ENCODE results near the gene PDXP.

GRCh38 chr22:37641561-37641949 lies 17.0 kb upstream of the PDXP start:
- TF ChIP-seq, protein P1, sequence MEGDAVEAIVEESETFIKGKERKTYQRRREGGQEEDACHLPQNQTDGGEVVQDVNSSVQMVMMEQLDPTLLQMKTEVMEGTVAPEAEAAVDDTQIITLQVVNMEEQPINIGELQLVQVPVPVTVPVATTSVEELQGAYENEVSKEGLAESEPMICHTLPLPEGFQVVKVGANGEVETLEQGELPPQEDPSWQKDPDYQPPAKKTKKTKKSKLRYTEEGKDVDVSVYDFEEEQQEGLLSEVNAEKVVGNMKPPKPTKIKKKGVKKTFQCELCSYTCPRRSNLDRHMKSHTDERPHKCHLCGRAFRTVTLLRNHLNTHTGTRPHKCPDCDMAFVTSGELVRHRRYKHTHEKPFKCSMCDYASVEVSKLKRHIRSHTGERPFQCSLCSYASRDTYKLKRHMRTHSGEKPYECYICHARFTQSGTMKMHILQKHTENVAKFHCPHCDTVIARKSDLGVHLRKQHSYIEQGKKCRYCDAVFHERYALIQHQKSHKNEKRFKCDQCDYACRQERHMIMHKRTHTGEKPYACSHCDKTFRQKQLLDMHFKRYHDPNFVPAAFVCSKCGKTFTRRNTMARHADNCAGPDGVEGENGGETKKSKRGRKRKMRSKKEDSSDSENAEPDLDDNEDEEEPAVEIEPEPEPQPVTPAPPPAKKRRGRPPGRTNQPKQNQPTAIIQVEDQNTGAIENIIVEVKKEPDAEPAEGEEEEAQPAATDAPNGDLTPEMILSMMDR (IDR thresholded peaks at IDR 0.05), result no peak
- no peak for TF ChIP-seq ZFX (IDR thresholded peaks at IDR 0.05; ENCODE audit: borderline replicate concordance)
